ENCODE measurements around the gene SPINK14. TPM values are rescaled to one million over a fixed set of nuclear protein-coding genes. Genes with fewer than 3 reads are reported as not detected.

SPINK14 gene
- total and polyA plus RNA-seq, 5 donors: not detected

Other genes with a start within 250 kb of the SPINK14 start
- gene SPINK5, start 104.6 kb upstream of the SPINK14 start, total RNA-seq: 1 to 10 TPM in 2 of 4 donors, under 1 TPM in 2; 0.82 to 3.0 (median 1.6) TPM
- gene SPINK5, start 104.6 kb upstream of the SPINK14 start, polyA plus RNA-seq: 1.3 TPM
- gene SPINK6, start 34.5 kb downstream of the SPINK14 start, total RNA-seq: not detected
- not detected for gene SPINK6, start 34.5 kb downstream of the SPINK14 start, polyA plus RNA-seq
- not detected for gene MARCOL, start 70.0 kb downstream of the SPINK14 start, total RNA-seq
- not detected for gene MARCOL, start 70.0 kb downstream of the SPINK14 start, polyA plus RNA-seq
- not detected for gene SPINK13, start 100.2 kb downstream of the SPINK14 start, total RNA-seq
- 0.72 TPM for gene SPINK13, start 100.2 kb downstream of the SPINK14 start, polyA plus RNA-seq
- gene SPINK7, start 143.9 kb downstream of the SPINK14 start, total RNA-seq: not detected
- gene SPINK7, start 143.9 kb downstream of the SPINK14 start, polyA plus RNA-seq: not detected
- gene SPINK9, start 167.0 kb downstream of the SPINK14 start, total RNA-seq: 1 to 10 TPM in 1 of 4 donors, under 1 TPM in 2, not detected in 1; 0.69 to 1.2 (median 0.78) TPM
- gene SPINK9, start 167.0 kb downstream of the SPINK14 start, polyA plus RNA-seq: 0.61 TPM
- gene FBXO38, start 215.4 kb downstream of the SPINK14 start, total RNA-seq: 10 to 100 TPM; 36.1 to 44.2 (median 42.7) TPM
- 17.0 TPM for gene FBXO38, start 215.4 kb downstream of the SPINK14 start, polyA plus RNA-seq